PC-3 (cell line): ENCODE measurements around the gene DCBLD1.

ENCODE experiments used
- EZH2phosphoT487 ChIP-seq: fragments of 300-600 bp; sonication (generic); IDR thresholded peaks from 2 replicates; pipeline ENCODE4 v1.6.1; 2018; ENCODE audit warnings: mild to moderate bottlenecking, antibody characterized with exemption, low read length, borderline replicate concordance
- TF ChIP-seq, protein P1 (sequence below): fragments of 300-600 bp; sonication (generic); conservative IDR thresholded peaks from 2 replicates; pipeline ENCODE4 v1.5.1; 2017; ENCODE audit warnings: antibody characterized with exemption, low read depth, mild to moderate bottlenecking, low read length

GRCh38 chr6:117440706-117441525 lies 41.6 kb upstream of the DCBLD1 start:
- TF ChIP-seq, protein P1, sequence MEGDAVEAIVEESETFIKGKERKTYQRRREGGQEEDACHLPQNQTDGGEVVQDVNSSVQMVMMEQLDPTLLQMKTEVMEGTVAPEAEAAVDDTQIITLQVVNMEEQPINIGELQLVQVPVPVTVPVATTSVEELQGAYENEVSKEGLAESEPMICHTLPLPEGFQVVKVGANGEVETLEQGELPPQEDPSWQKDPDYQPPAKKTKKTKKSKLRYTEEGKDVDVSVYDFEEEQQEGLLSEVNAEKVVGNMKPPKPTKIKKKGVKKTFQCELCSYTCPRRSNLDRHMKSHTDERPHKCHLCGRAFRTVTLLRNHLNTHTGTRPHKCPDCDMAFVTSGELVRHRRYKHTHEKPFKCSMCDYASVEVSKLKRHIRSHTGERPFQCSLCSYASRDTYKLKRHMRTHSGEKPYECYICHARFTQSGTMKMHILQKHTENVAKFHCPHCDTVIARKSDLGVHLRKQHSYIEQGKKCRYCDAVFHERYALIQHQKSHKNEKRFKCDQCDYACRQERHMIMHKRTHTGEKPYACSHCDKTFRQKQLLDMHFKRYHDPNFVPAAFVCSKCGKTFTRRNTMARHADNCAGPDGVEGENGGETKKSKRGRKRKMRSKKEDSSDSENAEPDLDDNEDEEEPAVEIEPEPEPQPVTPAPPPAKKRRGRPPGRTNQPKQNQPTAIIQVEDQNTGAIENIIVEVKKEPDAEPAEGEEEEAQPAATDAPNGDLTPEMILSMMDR: no peak
- no peak for TF ChIP-seq EZH2phosphoT487
